Chondrocyte (in vitro differentiated cells): ENCODE data around the gene EYA4. TPM values are rescaled to one million over a fixed set of nuclear protein-coding genes. Genes with fewer than 3 reads are reported as not detected.

ENCODE experiments used
- DNase-seq: peaks from one replicate; pipeline ENCODE4 v3.0.0; 2021; ENCODE audit warnings: mixed read lengths, low spot score
- H3K27ac Mint-ChIP-seq: one replicate; pipeline ENCODE4 v1.8.0; 2021; ENCODE audit warnings: mild to moderate bottlenecking, moderate library complexity, mixed read lengths; ENCODE audit not compliant: unreplicated experiment
- H3K27me3 Mint-ChIP-seq: 2 replicates; pipeline ENCODE4 v1.8.0; 2021; ENCODE audit warnings: low read depth, mixed read lengths
- H3K36me3 Mint-ChIP-seq: 2 replicates; pipeline ENCODE4 v1.8.0; 2021; ENCODE audit warnings: low read depth, mixed read lengths
- H3K4me1 Mint-ChIP-seq: 2 replicates; pipeline ENCODE4 v1.8.0; 2021; ENCODE audit warnings: low read depth, mild to moderate bottlenecking, mixed read lengths
- H3K4me3 Mint-ChIP-seq: one replicate; pipeline ENCODE4 v1.8.0; 2021; ENCODE audit warnings: mild to moderate bottlenecking, moderate library complexity, mixed read lengths; ENCODE audit not compliant: unreplicated experiment
- H3K9me3 Mint-ChIP-seq: 2 replicates; pipeline ENCODE4 v1.8.0; 2021; ENCODE audit warnings: low read depth, mixed read lengths
- CTCF ChIP-seq: fragments of 200-600 bp; sonication (generic); IDR thresholded peaks from 2 replicates; pipeline ENCODE4 v1.5.0; 2021; ENCODE audit warnings: antibody characterized with exemption, mild to moderate bottlenecking, moderate library complexity
- long read RNA-seq: library from polyadenylated mRNA; stranded (forward); transcript quantifications from one replicate; pipeline ENCODE4 v2.0.0, GENCODE V29; 2021
- total RNA-seq: library from RNA; stranded (reverse); gene quantifications from 3 replicates; pipeline ENCODE4 v1.2.1, GENCODE V29; 2021

The EYA4 gene, protein sequence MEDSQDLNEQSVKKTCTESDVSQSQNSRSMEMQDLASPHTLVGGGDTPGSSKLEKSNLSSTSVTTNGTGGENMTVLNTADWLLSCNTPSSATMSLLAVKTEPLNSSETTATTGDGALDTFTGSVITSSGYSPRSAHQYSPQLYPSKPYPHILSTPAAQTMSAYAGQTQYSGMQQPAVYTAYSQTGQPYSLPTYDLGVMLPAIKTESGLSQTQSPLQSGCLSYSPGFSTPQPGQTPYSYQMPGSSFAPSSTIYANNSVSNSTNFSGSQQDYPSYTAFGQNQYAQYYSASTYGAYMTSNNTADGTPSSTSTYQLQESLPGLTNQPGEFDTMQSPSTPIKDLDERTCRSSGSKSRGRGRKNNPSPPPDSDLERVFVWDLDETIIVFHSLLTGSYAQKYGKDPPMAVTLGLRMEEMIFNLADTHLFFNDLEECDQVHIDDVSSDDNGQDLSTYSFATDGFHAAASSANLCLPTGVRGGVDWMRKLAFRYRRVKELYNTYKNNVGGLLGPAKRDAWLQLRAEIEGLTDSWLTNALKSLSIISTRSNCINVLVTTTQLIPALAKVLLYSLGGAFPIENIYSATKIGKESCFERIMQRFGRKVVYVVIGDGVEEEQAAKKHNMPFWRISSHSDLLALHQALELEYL
- total RNA-seq: 1.7 to 8.6 TPM (median 7.9 TPM) in 3 replicates
- long read RNA-seq: 0 reads

DNA sequence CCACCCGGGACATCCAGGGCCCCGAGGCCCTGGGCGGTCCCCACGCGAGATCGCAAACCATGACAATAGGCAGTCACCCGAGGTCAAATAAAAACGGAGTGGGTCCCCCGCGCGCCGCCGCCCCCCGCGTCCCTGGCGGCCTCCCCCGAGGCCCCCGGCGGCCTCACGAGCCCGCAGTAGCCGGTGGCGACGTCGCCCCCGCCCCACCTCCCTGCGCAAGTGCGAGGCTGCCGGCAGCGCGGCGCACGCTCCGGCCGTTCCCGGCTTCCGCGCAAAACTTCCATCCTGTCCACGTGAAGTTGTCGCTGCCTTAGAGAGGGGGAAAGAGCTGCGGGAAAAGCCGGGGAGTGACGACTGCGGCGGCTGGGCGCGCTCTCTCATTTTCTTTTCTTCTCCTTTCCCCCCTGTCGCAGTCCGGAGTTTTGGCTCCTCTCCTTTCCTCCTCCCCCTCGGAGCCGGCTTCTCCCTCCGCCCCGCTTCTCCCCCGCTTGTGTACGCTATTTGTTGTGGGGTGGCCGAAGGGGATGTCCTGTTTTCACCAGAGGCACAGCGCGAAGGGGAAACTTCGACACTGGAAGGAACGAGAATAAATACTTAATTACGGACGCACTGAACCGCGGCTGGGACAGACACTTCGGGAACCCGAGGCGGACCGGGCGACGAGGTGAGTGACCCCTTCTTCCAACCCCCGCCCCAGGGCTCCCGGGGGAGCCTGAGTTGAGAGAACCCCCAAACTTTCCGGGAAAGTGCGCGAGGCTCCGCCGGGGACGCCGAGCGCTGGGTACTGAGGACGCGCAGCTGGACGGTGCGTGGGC is at the start of gene EYA4:
TSS of gene EYA4 (plus strand) at position 272 of the 815 bp plus-strand sequence. CDS start 33,424 bp downstream, outside the sequence.
- no peaks in the 10 kb centered on the region for H3K36me3 Mint-ChIP-seq
- H3K4me1 Mint-ChIP-seq: peaks cover 35% of the 10 kb centered on the region
- peak; percentile 47 for TF ChIP-seq CTCF
- no peak for DNase-seq
- H3K9me3 Mint-ChIP-seq: no peaks in the 10 kb centered on the region
- peaks cover 30% of the 10 kb centered on the region for H3K27me3 Mint-ChIP-seq
- H3K27ac Mint-ChIP-seq: peak within 1 kb of the TSS; percentile 92
- H3K4me3 Mint-ChIP-seq: peak within 1 kb of the TSS; percentile 85

DNA sequence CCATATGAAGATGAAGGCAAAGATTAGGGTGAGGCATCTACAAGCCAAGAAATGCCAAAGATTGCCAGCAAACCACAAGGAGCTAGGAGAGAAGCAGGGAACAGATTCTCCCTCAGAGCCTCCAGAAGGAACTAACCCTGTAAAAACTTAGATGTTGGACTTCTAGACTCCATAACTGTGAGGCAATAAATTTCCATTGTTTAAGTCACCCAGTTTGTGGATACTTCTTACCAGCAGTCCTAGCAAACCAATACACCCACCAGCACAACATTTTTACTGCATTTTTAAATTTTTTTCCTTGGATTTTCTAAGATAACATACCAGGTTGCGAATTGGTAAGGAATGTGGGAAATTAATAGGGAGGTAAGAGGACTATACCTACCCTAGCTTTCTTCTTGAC is 47.8 kb upstream of the EYA4 start:
- Mint-ChIP-seq H3K27me3 (no peaks in the 10 kb centered on the region), H3K36me3 (peaks cover 3% of the 10 kb centered on the region), H3K4me3 (no peak overlapping the region), H3K4me1 (peaks cover 35% of the 10 kb centered on the region), H3K9me3 (peaks cover 7% of the 10 kb centered on the region), H3K27ac (no peak overlapping the region)
- no peak for DNase-seq
- TF ChIP-seq CTCF: no peak

GRCh38 chr6:133198725-133199124 is 42.4 kb upstream of the EYA4 start:
- H3K4me1 Mint-ChIP-seq: peaks cover 20% of the 10 kb centered on the region
- H3K4me3 Mint-ChIP-seq: no peak overlapping the region
- H3K27ac Mint-ChIP-seq: no peak overlapping the region
- no peak for DNase-seq
- peaks cover 7% of the 10 kb centered on the region for H3K9me3 Mint-ChIP-seq
- H3K36me3 Mint-ChIP-seq: peaks cover 3% of the 10 kb centered on the region
- TF ChIP-seq CTCF: no peak
- peaks cover 2% of the 10 kb centered on the region for H3K27me3 Mint-ChIP-seq

DNA sequence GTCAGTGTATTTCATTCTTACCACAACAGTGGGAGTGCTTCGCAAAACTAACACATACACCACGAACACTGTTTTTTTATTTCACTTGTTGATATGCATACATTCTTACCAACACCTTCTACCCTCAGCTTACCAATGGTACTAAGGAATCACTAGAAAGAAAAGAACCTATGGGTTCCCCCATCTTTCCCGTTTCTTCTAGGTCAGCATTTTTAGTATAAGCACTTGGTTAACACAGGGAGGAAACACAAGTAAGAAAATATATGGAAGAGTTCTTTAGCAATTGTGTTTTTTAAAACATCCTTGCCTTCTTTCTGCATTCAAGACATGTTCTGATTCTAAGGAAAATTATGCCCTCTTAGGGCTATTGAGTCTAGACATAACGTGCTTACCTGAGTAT is 39.9 kb upstream of the EYA4 start:
- Mint-ChIP-seq H3K4me1 (peaks cover 18% of the 10 kb centered on the region), H3K27me3 (peaks cover 2% of the 10 kb centered on the region), H3K9me3 (no peaks in the 10 kb centered on the region), H3K36me3 (no peaks in the 10 kb centered on the region), H3K4me3 (no peak overlapping the region), H3K27ac (no peak overlapping the region)
- TF ChIP-seq CTCF: no peak
- no peak for DNase-seq
